Activated naive CD4-positive, alpha-beta T cell treated with anti-CD3 and anti-CD28 coated beads, Interleukin-2, amount 10 ng/mL, durations not matched to agents 7 days and 5 days (primary cell): ENCODE data around the gene CTSZ.
"Not testable (repeated sequence)": the region's sequence is repeated elsewhere in the genome, so short reads cannot be mapped to it uniquely, and the experiment has no call there.

Experiments used
- CTCF ChIA-PET: fragments of 350-600 bp; sonication (Branson Sonifier 250); formaldehyde crosslinking; loops from one replicate; lab custom pipeline; 2021; ENCODE audit warnings: antibody characterized with exemption; lab: Charles Lee
- DNase-seq: peaks from one replicate; pipeline ENCODE4 v3.0.0-alpha.2; 2020
- H3K27ac Mint-ChIP-seq: one replicate; pipeline ENCODE4 v1.8.0; 2021; ENCODE audit warnings: mild to moderate bottlenecking, moderate library complexity, mixed read lengths
- H3K27me3 Mint-ChIP-seq: one replicate; pipeline ENCODE4 v1.8.0; 2021; ENCODE audit warnings: mild to moderate bottlenecking, mixed read lengths
- H3K36me3 Mint-ChIP-seq: one replicate; pipeline ENCODE4 v1.8.0; 2021; ENCODE audit warnings: mixed read lengths
- H3K4me1 Mint-ChIP-seq: one replicate; pipeline ENCODE4 v1.8.0; 2021; ENCODE audit warnings: mixed read lengths
- H3K4me3 Mint-ChIP-seq: one replicate; pipeline ENCODE4 v1.8.0; 2021; ENCODE audit warnings: mild to moderate bottlenecking, moderate library complexity, mixed read lengths
- H3K9me3 Mint-ChIP-seq: one replicate; pipeline ENCODE4 v1.8.0; 2021; ENCODE audit warnings: mixed read lengths

The CTSZ gene

DNA sequence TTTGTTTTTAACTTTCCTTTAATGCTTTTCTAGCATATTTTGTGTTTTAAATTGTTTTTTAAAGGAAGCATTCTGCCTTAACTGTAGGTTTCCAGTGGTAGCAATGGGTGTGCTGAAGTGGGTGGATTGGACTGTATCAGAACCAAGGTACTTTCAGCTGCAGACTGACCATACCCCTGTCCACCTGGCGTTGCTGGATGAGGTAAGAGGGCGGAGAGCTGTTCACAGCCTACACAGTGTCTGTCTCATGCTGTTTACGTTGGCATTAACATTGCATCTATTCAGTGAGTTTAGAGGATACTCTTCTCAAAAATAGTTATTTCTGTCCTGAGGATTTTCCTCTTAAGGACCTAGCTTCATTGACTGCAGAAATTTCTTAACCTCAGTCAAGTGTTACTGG lies 14.1 kb downstream of the CTSZ start:
- Mint-ChIP-seq H3K36me3 (peaks cover 71% of the 10 kb centered on the region), H3K9me3 (no peaks in the 10 kb centered on the region), H3K4me3 (no peak overlapping the region), H3K27me3 (no peaks in the 10 kb centered on the region), H3K4me1 (peaks cover 2% of the 10 kb centered on the region), H3K27ac (no peak overlapping the region)
- CTCF ChIA-PET = no interaction called here
- DNase-seq = no peak

DNA sequence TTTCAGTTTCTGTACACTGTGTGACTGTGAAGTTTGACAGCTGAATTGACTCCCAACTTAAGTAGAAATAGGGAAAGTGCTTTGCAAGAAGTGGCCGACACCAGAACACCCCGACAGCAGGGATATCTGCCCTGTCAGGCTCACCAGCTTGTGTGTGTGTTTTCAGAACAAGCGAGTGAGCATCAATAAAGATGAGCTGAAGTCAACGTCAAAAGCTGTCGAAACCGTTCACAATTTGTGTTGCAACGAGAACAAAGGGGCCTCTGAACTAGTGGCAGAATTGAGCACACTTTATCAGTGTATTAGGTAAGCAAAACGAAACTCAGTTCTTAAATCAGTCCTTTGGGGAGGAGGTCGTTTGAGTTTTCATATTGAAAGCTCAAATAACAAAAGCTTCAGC lies 15.3 kb downstream of the CTSZ start:
- H3K36me3 Mint-ChIP-seq = peaks cover 76% of the 10 kb centered on the region
- DNase-seq = no peak
- CTCF ChIA-PET = no interaction called here
- H3K27me3 Mint-ChIP-seq = no peaks in the 10 kb centered on the region
- no peak overlapping the region for H3K27ac Mint-ChIP-seq
- no peak overlapping the region for H3K4me3 Mint-ChIP-seq
- peaks cover 4% of the 10 kb centered on the region for H3K4me1 Mint-ChIP-seq
- no peaks in the 10 kb centered on the region for H3K9me3 Mint-ChIP-seq

DNA sequence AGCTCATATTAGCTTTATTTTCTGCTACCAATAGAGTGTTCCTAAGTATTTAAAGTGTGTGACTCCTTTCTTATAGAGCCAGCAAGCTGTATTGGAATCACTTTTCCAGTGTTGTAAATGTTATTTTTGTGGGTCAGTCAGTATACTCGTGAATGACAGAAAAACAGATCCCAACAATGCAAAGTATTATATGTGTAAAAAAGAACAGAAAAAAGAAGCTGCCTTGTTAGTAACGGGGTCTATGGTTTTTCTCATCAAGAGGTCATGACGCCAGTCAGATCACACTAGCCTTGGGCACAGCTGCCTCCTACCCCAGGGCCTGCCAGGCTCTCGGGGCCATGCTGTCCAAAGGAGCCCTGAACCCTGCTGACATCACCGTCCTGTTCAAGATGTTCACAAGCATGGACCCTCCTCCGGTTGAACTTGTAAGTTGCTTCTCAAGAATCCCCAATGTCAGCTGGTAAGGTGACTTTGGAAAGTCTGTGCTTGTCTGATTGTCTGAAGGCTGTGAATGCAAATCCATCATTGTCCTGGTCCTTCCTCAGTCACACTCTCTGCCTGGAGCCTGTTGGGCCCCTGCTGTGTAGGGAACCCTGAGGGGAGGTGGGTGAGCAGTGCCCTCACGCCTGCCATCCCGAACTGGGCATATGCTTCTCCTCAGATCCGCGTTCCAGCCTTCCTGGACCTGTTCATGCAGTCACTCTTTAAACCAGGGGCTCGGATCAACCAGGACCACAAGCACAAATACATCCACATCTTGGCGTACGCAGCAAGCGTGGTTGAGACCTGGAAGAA lies 16.2 kb downstream of the CTSZ start:
- no peaks in the 10 kb centered on the region for H3K27me3 Mint-ChIP-seq
- peaks cover 73% of the 10 kb centered on the region for H3K36me3 Mint-ChIP-seq
- H3K27ac Mint-ChIP-seq = no peak overlapping the region
- H3K4me1 Mint-ChIP-seq = peaks cover 7% of the 10 kb centered on the region
- CTCF ChIA-PET = interaction anchor here (0.7 kb wide), 1 partner anchor 9 kb away, joined by 3 read pairs; no protein-coding TSS in a partner anchor
- H3K4me3 Mint-ChIP-seq = no peak overlapping the region
- no peak for DNase-seq
- no peaks in the 10 kb centered on the region for H3K9me3 Mint-ChIP-seq

DNA sequence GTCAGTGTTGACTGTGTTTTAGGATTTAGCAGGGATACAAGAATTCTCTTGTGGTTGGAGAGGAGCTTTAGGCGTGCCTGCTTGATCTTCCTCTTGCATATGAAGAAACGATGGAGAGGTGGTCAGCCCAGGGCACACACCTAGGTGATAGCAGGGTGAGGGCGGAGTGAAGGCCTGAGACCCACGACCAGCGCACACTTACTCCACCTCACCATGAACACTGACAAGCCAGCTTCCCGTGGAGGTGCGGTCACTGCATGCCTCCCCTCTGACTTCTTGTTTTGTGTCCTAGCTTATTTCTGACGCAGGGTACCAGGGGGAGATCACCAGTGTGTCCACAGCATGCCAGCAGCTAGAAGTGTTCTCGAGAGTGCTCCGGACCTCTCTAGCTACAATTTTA lies 17.9 kb downstream of the CTSZ start:
- peaks cover 62% of the 10 kb centered on the region for H3K36me3 Mint-ChIP-seq
- peaks cover 17% of the 10 kb centered on the region for H3K4me1 Mint-ChIP-seq
- no peak overlapping the region for H3K27ac Mint-ChIP-seq
- no peaks in the 10 kb centered on the region for H3K27me3 Mint-ChIP-seq
- CTCF ChIA-PET = no interaction called here
- no peak for DNase-seq
- no peaks in the 10 kb centered on the region for H3K9me3 Mint-ChIP-seq
- no peak overlapping the region for H3K4me3 Mint-ChIP-seq

DNA sequence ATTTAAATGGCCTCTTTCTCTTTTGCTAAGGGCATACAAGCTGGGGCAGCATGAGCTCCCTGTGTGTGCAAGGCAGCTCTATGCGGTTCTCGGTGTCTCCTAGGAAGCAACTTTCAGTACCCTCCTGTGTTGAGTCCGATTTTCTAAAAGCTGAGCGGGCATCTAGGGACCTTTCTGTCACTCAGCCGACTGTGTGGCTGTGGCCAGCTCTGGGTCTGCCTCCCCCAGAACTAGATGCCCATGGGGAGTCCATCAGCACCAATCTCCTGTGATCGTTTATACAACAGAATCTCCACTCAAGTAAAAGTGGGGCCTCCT lies 18.5 kb downstream of the CTSZ start:
- Mint-ChIP-seq H3K36me3 (peaks cover 56% of the 10 kb centered on the region), H3K4me3 (no peak overlapping the region), H3K27ac (no peak overlapping the region), H3K4me1 (peaks cover 22% of the 10 kb centered on the region), H3K9me3 (no peaks in the 10 kb centered on the region), H3K27me3 (no peaks in the 10 kb centered on the region)
- CTCF ChIA-PET = no interaction called here
- DNase-seq = no peak

DNA sequence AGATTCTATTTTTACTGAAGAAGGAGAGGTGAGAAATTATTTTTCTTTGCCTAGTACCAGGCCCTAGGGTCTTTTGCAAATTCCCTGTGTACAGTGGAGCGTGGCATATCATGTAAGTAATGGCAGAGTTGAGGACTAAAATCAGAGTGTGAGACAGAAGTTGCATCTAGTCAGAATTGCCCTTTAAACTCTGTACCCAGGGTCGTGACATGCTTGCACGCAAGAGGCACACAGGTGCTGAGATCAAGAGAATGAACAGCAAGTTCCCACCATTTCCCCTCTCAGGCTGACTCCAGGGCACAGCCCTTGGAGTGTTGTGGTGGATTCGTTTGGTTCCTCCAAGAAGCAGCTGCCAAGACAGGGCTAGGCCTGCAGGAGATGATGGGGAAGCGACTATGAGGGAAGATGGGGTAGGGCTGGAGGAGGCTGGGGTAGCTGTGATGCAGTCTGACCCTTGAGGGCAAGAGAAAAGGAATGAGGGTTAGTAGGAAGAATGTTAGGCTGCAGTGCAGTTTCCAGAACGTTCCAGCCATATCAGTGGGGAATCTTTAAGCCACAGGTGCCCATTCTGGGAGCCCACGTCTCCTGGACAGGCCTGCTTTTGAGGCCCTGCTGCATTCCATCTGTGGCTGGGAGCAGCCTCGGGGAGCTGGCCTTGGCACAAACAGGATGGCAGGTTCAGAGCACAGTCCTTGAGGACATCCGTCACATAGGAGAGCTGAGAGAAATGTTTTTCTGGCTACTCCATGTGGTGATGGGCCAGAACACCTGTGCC lies 19.1 kb downstream of the CTSZ start:
- Mint-ChIP-seq H3K9me3 (no peaks in the 10 kb centered on the region), H3K27me3 (no peaks in the 10 kb centered on the region), H3K36me3 (peaks cover 52% of the 10 kb centered on the region), H3K4me1 (peaks cover 25% of the 10 kb centered on the region), H3K4me3 (no peak overlapping the region), H3K27ac (no peak overlapping the region)
- CTCF ChIA-PET = no interaction called here
- DNase-seq = no peak

DNA sequence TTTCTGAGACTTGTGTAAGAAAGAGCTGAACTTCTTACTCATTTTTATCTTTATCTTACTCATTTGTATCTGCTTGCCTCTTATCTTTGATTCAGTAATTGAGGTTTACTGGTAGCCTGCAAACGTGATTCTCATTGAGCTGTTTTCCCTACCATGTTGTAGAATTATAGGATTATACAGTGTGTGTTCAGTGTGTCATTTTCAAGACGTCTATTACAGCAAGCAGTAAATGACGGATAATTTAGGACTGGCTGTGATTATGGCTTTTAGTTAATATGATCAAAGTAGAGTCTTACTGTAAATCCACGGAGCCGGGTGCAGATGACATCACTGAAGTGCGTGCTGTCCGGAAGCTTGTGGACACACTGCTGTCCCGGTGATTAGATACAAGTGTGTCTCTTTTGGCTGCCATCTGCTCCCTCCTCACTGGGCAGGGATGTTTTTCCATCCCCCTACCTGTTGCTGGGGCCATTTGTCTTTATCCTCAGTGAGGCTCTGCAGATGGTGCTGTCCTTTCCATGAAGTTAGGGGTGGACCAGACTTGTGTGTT lies 20.0 kb downstream of the CTSZ start:
- no peak overlapping the region for H3K27ac Mint-ChIP-seq
- H3K27me3 Mint-ChIP-seq = no peaks in the 10 kb centered on the region
- CTCF ChIA-PET = interaction anchor here (0.5 kb wide), 1 partner anchor 26 kb away, joined by 3 read pairs; no protein-coding TSS in a partner anchor
- peaks cover 34% of the 10 kb centered on the region for H3K4me1 Mint-ChIP-seq
- H3K36me3 Mint-ChIP-seq = peaks cover 50% of the 10 kb centered on the region
- no peak overlapping the region for H3K4me3 Mint-ChIP-seq
- no peaks in the 10 kb centered on the region for H3K9me3 Mint-ChIP-seq
- DNase-seq = no peak

DNA sequence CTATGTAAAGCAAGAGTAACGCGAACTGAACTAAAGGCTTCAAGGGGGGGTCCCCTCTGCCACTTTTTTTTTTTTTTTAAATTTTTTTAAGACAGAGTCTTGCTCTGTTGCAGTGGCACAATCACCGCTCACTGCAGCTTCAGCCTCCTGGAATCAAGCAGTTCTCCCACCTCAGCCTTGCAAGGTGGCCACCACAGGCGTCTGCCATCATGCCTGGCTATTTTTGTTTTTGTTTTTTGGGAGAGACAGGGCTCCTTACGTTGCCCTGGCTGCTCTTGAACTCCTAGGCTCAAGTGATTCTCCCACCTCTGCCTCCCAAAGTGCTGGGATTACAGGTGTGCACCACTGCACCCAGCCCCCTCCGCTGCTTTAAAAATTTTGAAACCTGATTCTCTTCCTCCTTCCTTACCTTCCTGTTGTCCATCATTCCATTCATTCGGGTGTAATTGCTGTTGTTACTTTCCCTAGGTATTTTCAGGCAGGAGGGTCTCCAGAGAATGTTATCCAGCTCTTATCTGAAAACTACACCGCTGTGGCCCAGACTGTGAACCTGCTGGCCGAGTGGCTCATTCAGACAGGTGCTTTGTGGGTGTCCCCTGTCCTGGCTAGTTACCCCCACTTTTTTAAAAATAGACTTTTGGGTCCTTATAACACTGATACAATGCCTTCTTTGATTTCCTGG lies 20.6 kb downstream of the CTSZ start:
- H3K9me3 Mint-ChIP-seq = no peaks in the 10 kb centered on the region
- H3K27ac Mint-ChIP-seq = no peak overlapping the region
- no peaks in the 10 kb centered on the region for H3K27me3 Mint-ChIP-seq
- no peak for DNase-seq
- peaks cover 37% of the 10 kb centered on the region for H3K4me1 Mint-ChIP-seq
- H3K36me3 Mint-ChIP-seq = peaks cover 47% of the 10 kb centered on the region
- H3K4me3 Mint-ChIP-seq = no peak overlapping the region
- CTCF ChIA-PET = interaction anchor here (0.5 kb wide), 1 partner anchor 25 kb away, joined by 3 read pairs; no protein-coding TSS in a partner anchor

DNA sequence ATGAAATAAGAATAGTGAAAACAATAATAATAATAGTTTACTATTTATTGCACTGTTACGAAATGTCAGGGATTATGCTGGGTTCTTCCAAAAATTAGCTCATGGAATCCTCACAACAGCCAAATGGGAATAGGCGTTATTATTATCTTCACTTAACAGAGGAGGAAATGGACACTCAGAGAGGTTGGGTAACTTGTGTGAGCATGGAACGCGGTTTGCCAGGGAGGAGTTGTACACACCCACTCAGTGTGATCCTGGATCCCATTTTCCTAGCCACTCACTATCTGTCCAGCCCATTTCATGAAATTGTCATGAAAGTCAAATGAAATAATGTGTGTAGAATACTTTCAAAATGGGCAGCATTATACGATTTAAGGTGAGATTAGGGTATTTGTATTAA lies 21.4 kb downstream of the CTSZ start:
- DNase-seq = no peak
- Mint-ChIP-seq H3K36me3 (peaks cover 42% of the 10 kb centered on the region), H3K27ac (no peak overlapping the region), H3K4me3 (no peak overlapping the region), H3K4me1 (peaks cover 37% of the 10 kb centered on the region), H3K9me3 (no peaks in the 10 kb centered on the region), H3K27me3 (no peaks in the 10 kb centered on the region)
- CTCF ChIA-PET = no interaction called here

DNA sequence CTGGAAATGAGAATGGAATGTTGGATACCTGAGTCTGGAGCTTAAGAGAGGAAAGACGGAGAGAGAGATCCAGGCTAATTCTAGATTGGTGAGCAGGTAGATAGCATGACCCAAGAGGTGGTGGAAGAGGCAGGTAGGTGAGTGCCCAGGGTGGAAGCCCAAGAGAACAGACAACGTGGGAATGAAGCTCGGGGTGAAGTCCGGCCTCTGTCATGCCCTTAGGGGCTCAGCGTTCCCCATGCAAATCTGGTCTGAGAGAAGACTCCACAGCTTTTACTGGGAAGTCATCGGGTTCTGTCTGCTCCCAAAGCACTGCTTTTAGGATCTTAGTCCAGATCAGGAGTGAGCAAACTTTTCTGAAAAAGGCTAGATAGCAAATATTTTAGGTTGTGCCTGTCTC lies 22.4 kb downstream of the CTSZ start:
- Mint-ChIP-seq H3K9me3 (no peaks in the 10 kb centered on the region), H3K4me1 (peaks cover 39% of the 10 kb centered on the region), H3K36me3 (peaks cover 36% of the 10 kb centered on the region), H3K27me3 (peaks cover 3% of the 10 kb centered on the region), H3K27ac (no peak overlapping the region), H3K4me3 (no peak overlapping the region)
- CTCF ChIA-PET = no interaction called here
- no peak for DNase-seq

DNA sequence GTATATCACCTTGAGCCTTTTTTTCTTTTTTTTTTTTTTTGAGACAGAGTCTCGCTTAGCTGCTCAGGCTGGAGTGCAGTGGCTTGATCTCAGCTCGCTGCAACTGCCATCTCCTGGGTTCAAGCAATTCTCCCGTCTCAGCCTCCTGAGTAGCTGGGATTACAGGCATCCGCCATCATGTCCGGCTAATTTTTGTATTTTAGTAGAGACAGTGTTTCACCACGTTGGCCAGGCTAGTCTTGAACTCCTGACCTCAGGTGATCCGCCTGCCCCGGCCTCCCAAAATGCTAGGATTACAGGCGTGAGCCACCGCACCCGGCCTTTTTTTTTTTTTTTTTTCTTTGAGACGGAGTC lies 24.0 kb downstream of the CTSZ start:
- peaks cover 23% of the 10 kb centered on the region for H3K36me3 Mint-ChIP-seq
- H3K9me3 Mint-ChIP-seq, DNase-seq, H3K4me3 Mint-ChIP-seq, H3K27ac Mint-ChIP-seq: not testable (repeated sequence)
- peaks cover 18% of the 10 kb centered on the region for H3K27me3 Mint-ChIP-seq
- CTCF ChIA-PET = interaction anchor here (0.7 to 1.4 kb wide), 3 partner anchors 8 to 68 kb away, joined by 3 to 4 read pairs (median 3); no protein-coding TSS in a partner anchor
- H3K4me1 Mint-ChIP-seq = peaks cover 39% of the 10 kb centered on the region

DNA sequence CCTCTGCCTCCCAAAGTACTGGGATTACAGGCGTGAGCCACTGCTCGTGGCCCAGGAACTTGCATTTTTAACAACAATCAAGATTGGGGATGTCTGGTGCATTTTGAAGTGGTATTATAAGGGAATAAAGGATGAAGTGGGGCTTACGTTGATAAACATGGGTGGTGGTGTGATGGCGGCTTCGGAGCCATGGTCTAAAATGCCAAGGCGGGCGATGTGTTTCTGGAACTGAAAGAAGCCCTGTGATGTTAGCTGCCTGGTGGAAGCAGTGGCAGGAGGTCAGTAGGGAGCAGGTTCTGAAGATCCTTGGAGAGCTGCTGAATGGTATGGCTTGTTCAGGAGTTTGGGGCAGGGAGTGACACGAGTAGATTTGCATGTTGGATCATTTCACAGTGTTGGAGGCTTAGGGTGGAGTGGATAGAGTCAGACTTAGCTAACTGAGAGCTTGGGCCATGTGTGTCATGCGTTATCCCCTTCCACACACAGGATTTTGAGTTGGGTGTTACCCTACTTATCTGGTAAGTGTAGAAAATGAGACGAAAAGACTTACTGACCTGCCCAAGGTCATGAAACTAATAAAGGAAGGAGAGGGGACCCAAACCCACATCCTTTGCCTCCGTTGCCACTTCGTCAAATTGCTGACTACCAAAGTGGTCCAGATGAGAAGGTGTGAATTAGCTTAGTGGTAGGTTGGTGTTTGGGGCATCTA lies 24.5 kb downstream of the CTSZ start:
- no peaks in the 10 kb centered on the region for H3K9me3 Mint-ChIP-seq
- no peak for DNase-seq
- CTCF ChIA-PET = interaction anchor here (0.7 to 1.4 kb wide), 3 partner anchors 8 to 67 kb away, joined by 3 to 4 read pairs (median 3); no protein-coding TSS in a partner anchor
- H3K27me3 Mint-ChIP-seq = peaks cover 18% of the 10 kb centered on the region
- peaks cover 17% of the 10 kb centered on the region for H3K36me3 Mint-ChIP-seq
- peak overlapping the region; percentile 90 for H3K4me3 Mint-ChIP-seq
- H3K4me1 Mint-ChIP-seq = peaks cover 39% of the 10 kb centered on the region
- peak overlapping the region; percentile 69 for H3K27ac Mint-ChIP-seq

DNA sequence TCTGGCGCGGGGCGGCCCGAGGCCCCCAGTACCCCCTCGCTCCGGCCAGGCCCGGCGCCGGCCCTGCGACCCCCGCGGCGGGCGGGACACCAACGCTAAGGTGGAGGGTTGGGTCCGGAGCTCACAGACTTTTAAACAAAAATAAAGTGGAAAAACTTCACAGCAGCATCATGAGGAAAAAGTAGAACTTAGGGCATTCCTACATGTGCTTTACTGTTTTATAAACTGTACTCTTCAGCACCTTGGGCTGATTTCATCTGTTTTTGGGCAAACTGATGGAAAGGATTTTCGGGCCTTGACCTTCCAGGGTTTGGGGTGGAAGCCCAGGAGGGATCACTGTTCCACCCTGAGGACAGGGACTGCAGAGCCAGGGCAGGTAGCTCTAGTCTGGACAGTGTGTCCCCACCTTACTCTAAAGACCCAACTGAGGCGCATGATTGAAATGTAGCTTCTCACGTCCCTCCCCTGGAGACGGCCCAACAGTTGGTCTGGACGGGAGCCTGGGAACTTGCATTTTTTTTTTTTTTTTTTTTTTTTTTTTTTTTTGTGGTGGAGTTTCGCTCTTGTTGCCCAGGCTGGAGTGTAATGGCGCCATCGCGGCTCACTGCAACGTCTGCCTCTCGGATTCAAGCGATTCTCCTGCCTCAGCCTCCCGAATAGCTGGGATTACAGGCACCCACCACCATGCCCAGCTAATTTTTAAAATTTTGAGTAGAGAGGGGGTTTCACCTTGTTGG lies 25.3 kb downstream of the CTSZ start:
- Mint-ChIP-seq H3K4me1 (peaks cover 38% of the 10 kb centered on the region), H3K36me3 (peaks cover 10% of the 10 kb centered on the region), H3K4me3 (peak overlapping the region; percentile 90), H3K9me3 (no peaks in the 10 kb centered on the region), H3K27ac (peak overlapping the region; percentile 83), H3K27me3 (peaks cover 25% of the 10 kb centered on the region)
- CTCF ChIA-PET = interaction anchor here (1.2 to 1.4 kb wide), 2 partner anchors 9 to 67 kb away, joined by 3 to 4 read pairs; no protein-coding TSS in a partner anchor
- DNase-seq = peak; percentile 37
